Neural crest cell (in vitro differentiated cells): ENCODE data around the gene D2HGDH. TPM values are rescaled to one million over a fixed set of nuclear protein-coding genes. Genes with fewer than 3 reads are reported as not detected.

Experiments used
- DNase-seq: peaks from one replicate; pipeline ENCODE4 v3.0.0; 2021; ENCODE audit warnings: low read depth, mixed read lengths, low spot score
- H3K27ac Mint-ChIP-seq: one replicate; pipeline ENCODE4 v1.8.0; 2021; ENCODE audit warnings: mild to moderate bottlenecking, mixed read lengths; ENCODE audit not compliant: unreplicated experiment
- H3K27me3 Mint-ChIP-seq: 2 replicates; pipeline ENCODE4 v1.8.0; 2021; ENCODE audit warnings: low read depth, mild to moderate bottlenecking, mixed read lengths
- H3K36me3 Mint-ChIP-seq: 2 replicates; pipeline ENCODE4 v1.8.0; 2021; ENCODE audit warnings: low read depth, mild to moderate bottlenecking, mixed read lengths
- H3K4me1 Mint-ChIP-seq: 2 replicates; pipeline ENCODE4 v1.8.0; 2021; ENCODE audit warnings: mixed read lengths
- H3K4me3 Mint-ChIP-seq: one replicate; pipeline ENCODE4 v1.8.0; 2021; ENCODE audit warnings: mild to moderate bottlenecking, mixed read lengths
- H3K9me3 Mint-ChIP-seq: 2 replicates; pipeline ENCODE4 v1.8.0; 2021; ENCODE audit warnings: mixed read lengths
- long read RNA-seq: library from polyadenylated mRNA; unstranded; transcript quantifications from one replicate; pipeline ENCODE4 v2.0.0, GENCODE V29; 2020
- total RNA-seq: library from RNA; stranded (reverse); gene quantifications from 2 replicates; pipeline ENCODE4 v1.2.1, GENCODE V29; 2021
- TF ChIP-seq, protein P1 (sequence below): fragments of 200-600 bp; sonication (generic); conservative IDR thresholded peaks from 2 replicates; pipeline ENCODE4 v1.5.0; 2021; ENCODE audit warnings: antibody characterized with exemption, mild to moderate bottlenecking

The D2HGDH gene
- total RNA-seq, result 17.7 and 22.2 TPM in 2 replicates
- long read RNA-seq, result 0 reads

DNA sequence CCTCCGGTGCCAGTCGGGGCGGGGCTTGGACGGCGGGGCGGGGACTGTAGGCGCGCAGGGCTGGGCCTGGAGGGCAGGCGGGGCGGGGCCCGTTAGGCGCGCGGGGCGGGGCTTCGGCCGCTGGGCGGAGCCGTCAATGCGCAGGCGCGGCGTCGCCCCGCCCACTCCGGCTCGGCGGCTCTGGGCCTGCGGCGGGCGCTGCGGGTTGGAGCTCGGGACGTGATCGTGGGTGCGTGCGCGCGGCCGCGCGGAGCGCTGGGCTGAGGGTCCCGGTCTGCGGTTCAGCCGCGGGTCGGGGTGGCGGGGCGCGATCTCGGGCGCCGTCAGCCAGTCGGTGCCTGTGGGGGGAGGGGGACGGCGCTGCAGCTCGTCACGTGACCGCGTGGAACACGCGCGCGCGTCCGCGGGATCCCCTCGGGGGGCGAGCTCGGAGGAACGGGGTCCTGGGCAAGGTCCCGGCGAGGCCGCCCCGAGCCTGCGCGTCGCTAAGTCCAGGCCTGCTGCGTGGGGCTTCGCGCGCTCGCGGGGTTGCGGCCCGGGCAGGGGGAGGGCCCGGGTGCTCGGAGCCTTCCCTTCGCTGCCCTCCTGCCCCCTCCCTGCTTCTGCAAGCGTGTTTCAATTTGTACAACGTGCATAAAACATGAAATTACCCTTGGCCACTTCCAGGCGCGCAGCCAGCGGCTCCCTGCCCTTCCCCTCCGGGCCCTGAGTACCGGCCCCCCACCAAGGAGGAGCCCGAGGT lies at the start of gene D2HGDH:
Gene D2HGDH (plus strand): TSS at position 164 of the 742 bp plus-strand sequence. CDS start 595 bp downstream, outside the sequence.
- H3K9me3 Mint-ChIP-seq, result no peaks in the 10 kb centered on the region
- peak within 1 kb of the TSS; percentile 90 for H3K4me3 Mint-ChIP-seq
- no peaks in the 10 kb centered on the region for H3K27me3 Mint-ChIP-seq
- peaks cover 13% of the 10 kb centered on the region for H3K4me1 Mint-ChIP-seq
- peak; percentile 94 for DNase-seq
- TF ChIP-seq, protein P1, sequence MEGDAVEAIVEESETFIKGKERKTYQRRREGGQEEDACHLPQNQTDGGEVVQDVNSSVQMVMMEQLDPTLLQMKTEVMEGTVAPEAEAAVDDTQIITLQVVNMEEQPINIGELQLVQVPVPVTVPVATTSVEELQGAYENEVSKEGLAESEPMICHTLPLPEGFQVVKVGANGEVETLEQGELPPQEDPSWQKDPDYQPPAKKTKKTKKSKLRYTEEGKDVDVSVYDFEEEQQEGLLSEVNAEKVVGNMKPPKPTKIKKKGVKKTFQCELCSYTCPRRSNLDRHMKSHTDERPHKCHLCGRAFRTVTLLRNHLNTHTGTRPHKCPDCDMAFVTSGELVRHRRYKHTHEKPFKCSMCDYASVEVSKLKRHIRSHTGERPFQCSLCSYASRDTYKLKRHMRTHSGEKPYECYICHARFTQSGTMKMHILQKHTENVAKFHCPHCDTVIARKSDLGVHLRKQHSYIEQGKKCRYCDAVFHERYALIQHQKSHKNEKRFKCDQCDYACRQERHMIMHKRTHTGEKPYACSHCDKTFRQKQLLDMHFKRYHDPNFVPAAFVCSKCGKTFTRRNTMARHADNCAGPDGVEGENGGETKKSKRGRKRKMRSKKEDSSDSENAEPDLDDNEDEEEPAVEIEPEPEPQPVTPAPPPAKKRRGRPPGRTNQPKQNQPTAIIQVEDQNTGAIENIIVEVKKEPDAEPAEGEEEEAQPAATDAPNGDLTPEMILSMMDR, result no peak
- H3K27ac Mint-ChIP-seq, result no peak within 1 kb of the TSS
- H3K36me3 Mint-ChIP-seq, result no peaks in the 10 kb centered on the region

DNA sequence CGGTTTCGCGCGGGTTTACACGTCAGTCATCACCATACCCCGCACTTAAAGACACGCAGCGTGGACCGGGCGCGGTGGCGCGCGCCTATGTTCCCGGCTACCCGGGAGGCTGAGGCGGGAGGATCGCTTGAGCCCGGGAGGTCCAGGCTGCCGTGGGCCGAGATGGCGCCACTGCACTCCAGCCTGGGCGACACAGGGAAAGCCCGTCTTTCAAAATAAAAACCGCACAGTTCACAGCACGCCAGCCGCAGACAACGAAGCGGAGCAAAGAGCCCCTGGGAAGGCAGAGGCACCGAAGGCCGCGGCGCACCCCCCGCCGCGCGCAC lies 48.1 kb upstream of the D2HGDH start:
- peak overlapping the region; percentile 69 for H3K27ac Mint-ChIP-seq
- peaks cover 3% of the 10 kb centered on the region for H3K36me3 Mint-ChIP-seq
- H3K27me3 Mint-ChIP-seq, result peaks cover 4% of the 10 kb centered on the region
- no peak for DNase-seq
- peak overlapping the region; percentile 91 for H3K4me3 Mint-ChIP-seq
- no peaks in the 10 kb centered on the region for H3K9me3 Mint-ChIP-seq
- peaks cover 24% of the 10 kb centered on the region for H3K4me1 Mint-ChIP-seq
- TF ChIP-seq, protein P1, result no peak

GRCh38 chr2:241686650-241687425 lies 47.6 kb upstream of the D2HGDH start, which contains the start of gene DTYMK:
Gene DTYMK, minus strand, starts transcription at chr2:241686815. Its CDS starts 32 bp downstream, at chr2:241686783.
- TF ChIP-seq, protein P1, result no peak
- no peaks in the 10 kb centered on the region for H3K9me3 Mint-ChIP-seq

DNA sequence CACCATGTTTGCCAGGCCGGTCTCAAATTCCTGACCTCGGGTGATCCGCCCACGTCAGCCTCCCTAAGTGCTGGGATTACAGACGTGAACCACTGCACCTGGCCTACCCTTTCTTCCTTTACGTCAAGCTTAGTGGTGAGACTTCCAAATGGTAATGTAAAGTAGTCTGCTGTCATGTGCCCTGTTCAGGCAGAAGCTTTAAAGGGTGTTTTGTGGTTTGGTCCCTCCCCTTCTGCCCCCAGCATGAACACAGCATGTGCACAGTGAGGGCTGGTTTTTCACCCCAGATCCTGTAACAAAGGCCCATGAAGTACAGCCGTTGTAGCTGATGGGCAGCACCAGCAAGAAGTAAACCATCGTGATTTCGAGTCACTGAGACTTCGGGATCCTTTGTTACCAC lies 45.1 kb upstream of the D2HGDH start:
- no peak for DNase-seq
- Mint-ChIP-seq H3K4me3 (peak overlapping the region; percentile 79), H3K36me3 (peaks cover 2% of the 10 kb centered on the region), H3K4me1 (peaks cover 21% of the 10 kb centered on the region), H3K9me3 (no peaks in the 10 kb centered on the region), H3K27me3 (peaks cover 4% of the 10 kb centered on the region), H3K27ac (no peak overlapping the region)
- TF ChIP-seq, protein P1, result no peak

More at GRCh38 chr2:241686650-241687425, 47.6 kb upstream of the D2HGDH start, which contains the start of gene DTYMK:
- Mint-ChIP-seq H3K27me3 (peaks cover 4% of the 10 kb centered on the region), H3K36me3 (peaks cover 3% of the 10 kb centered on the region), H3K4me3 (peak within 1 kb of the TSS; percentile 94), H3K27ac (peak within 1 kb of the TSS; percentile 91), H3K4me1 (peaks cover 24% of the 10 kb centered on the region)
- DNase-seq, result peak; percentile 89

DNA sequence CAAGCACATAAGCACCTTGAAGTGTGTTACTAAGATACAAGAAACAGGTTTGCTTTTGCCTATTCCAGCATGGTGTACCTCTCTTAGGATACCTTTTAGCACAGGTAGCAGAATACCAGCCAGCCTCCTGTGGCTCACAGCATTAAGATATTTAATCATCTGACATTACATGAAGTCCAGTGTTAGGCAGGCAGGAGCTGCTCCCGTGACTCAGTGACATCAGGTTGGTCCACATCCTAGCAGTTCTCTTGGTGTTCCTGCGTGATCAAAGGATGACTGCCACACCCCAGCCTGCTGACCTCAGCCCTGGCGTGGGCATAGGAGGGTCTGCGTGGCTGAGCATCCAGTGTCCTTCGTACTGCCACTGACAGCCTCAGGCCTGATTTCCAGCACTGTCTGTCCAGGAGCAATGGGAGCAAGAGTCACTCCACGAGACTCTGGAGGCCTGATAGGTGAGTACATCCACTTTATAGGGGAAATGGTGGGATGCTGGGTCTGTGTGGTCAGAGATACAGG lies 44.2 kb upstream of the D2HGDH start:
- Mint-ChIP-seq H3K4me1 (peaks cover 16% of the 10 kb centered on the region), H3K27me3 (peaks cover 4% of the 10 kb centered on the region), H3K36me3 (peaks cover 2% of the 10 kb centered on the region), H3K27ac (no peak overlapping the region), H3K9me3 (no peaks in the 10 kb centered on the region), H3K4me3 (peak overlapping the region; percentile 64)
- DNase-seq, result no peak
- TF ChIP-seq, protein P1, result no peak
